H1 (cell line): ENCODE measurements around the gene TAF3. TPM values are rescaled to one million over a fixed set of nuclear protein-coding genes. Genes with fewer than 3 reads are reported as not detected.
A peak's percentile ranks its signal among the peaks of the same experiment; 100 is the strongest.

Experiments
- CTCF ChIA-PET: fragments of 300-600 bp; sonication (Branson Sonifier 250); formaldehyde crosslinking; loops from one replicate; lab custom pipeline; 2021; ENCODE audit not compliant: partially characterized antibody; lab: Charles Lee
- POLR2A ChIA-PET: fragments of 300-600 bp; sonication (Branson Sonifier 250); formaldehyde crosslinking; loops from one replicate; lab custom pipeline; 2021; ENCODE audit warnings: inconsistent platforms; ENCODE audit not compliant: partially characterized antibody; lab: Charles Lee
- DNase-seq, 2 experiments: peaks; one replicate each; pipeline versions ENCODE4 v3.0.0 to v3.0.0-alpha.2; 2010 to 2022; ENCODE audit warnings: low spot score in 2 of 2, low read depth in 1 of 2, mixed read lengths in 1 of 2
- FAIRE-seq: peaks from 2 replicates; lab custom pipeline; 2011; peaks lifted over from hg19 to GRCh38; lab: Jason Lieb, UNC
- H2AFZ ChIP-seq: 2 replicates; pipeline ENCODE4 v1.8.1; 2012; ENCODE audit warnings: low read length, inconsistent platforms
- H2AK5ac ChIP-seq: 2 replicates; pipeline ENCODE4 v1.6.1; 2013; ENCODE audit warnings: low read depth, low read length
- H2BK120ac ChIP-seq: replicated peaks from 2 replicates; pipeline ENCODE3; 2013; ENCODE audit warnings: low read depth, low read length, inconsistent platforms
- H2BK12ac ChIP-seq: 2 replicates; pipeline ENCODE4 v1.6.1; 2013; ENCODE audit warnings: low read depth, low read length
- H2BK15ac ChIP-seq: 2 replicates; pipeline ENCODE4 v1.6.1; 2013; ENCODE audit warnings: low read length
- H2BK20ac ChIP-seq: 2 replicates; pipeline ENCODE4 v1.6.1; 2013; ENCODE audit warnings: low read length
- H2BK5ac ChIP-seq: 2 replicates; pipeline ENCODE4 v1.6.1; 2013; ENCODE audit warnings: low read depth, low read length
- H3K14ac ChIP-seq: 2 replicates; pipeline ENCODE4 v1.6.1; 2013; ENCODE audit warnings: inconsistent platforms; ENCODE audit not compliant: insufficient read length
- H3K18ac ChIP-seq: 2 replicates; pipeline ENCODE4 v1.6.1; 2013; ENCODE audit warnings: low read length; ENCODE audit errors: extremely low read depth
- H3K23ac ChIP-seq: 2 replicates; pipeline ENCODE4 v1.6.1; 2013; ENCODE audit warnings: inconsistent platforms; ENCODE audit not compliant: insufficient read length
- H3K23me2 ChIP-seq: 2 replicates; pipeline ENCODE4 v1.6.1; 2013; ENCODE audit warnings: low read depth, low read length
- H3K27ac ChIP-seq: 2 replicates; pipeline ENCODE4 v1.6.1; 2011; ENCODE audit warnings: low read depth, low read length, inconsistent platforms
- H3K27me3 ChIP-seq, 4 experiments: replicated peaks in 1 of 4; 1 replicate in 1 of 4; 2 replicates in 3 of 4; pipeline versions ENCODE4 v1.6.1 to v1.8.1; 2011 to 2013; ENCODE audit warnings: low read length in 3 of 4, mild to moderate bottlenecking in 3 of 4, inconsistent platforms in 2 of 4, mixed read lengths in 2 of 4, moderate library complexity in 1 of 4; ENCODE audit not compliant: control insufficient read depth in 3 of 4, insufficient read depth in 3 of 4; ENCODE audit errors: extremely low read depth in 1 of 4
- H3K36me3 ChIP-seq, 4 experiments: 2 replicates each; pipeline versions ENCODE4 v1.6.1 to v1.8.1; 2011 to 2013; ENCODE audit warnings: mild to moderate bottlenecking in 4 of 4, low read length in 3 of 4, moderate library complexity in 2 of 4, control low read depth in 1 of 4, inconsistent platforms in 1 of 4; ENCODE audit not compliant: insufficient read depth in 4 of 4, control insufficient read depth in 2 of 4
- H3K4ac ChIP-seq: replicated peaks from 2 replicates; pipeline ENCODE3; 2013; ENCODE audit warnings: low read length, low read depth, mixed read lengths, inconsistent platforms; ENCODE audit not compliant: insufficient read length
- H3K4me1 ChIP-seq, 4 experiments: replicated peaks in 1 of 4; 1 replicate in 1 of 4; 2 replicates in 3 of 4; pipeline versions ENCODE4 v1.6.1 to v1.8.1; 2011 to 2013; ENCODE audit warnings: low read length in 3 of 4, inconsistent platforms in 2 of 4, mixed read lengths in 1 of 4; ENCODE audit not compliant: insufficient read depth in 4 of 4, control insufficient read depth in 3 of 4
- H3K4me2 ChIP-seq, 2 experiments: 2 replicates each; pipeline versions ENCODE4 v1.6.1 to v1.8.1; 2011 to 2013; ENCODE audit warnings: low read depth in 2 of 2, low read length in 2 of 2, control low read depth in 1 of 2, inconsistent platforms in 1 of 2, mild to moderate bottlenecking in 1 of 2; ENCODE audit not compliant: insufficient read depth in 1 of 2
- H3K4me3 ChIP-seq, 4 experiments: fragments of 200-600, 300-600 bp in 1 of 4; sonication (generic), shearing (Covaris generic), sonication (Bioruptor Twin) in 1 of 4; 2 replicates each; pipeline versions ENCODE4 v1.5.1 to v1.8.1; 2011 to 2016; ENCODE audit warnings: low read length in 4 of 4, low read depth in 3 of 4, control low read depth in 2 of 4, inconsistent platforms in 2 of 4, mild to moderate bottlenecking in 2 of 4, mixed read lengths in 1 of 4, moderate library complexity in 1 of 4; ENCODE audit not compliant: insufficient read depth in 2 of 4; ENCODE audit errors: extremely low read depth in 1 of 4
- H3K56ac ChIP-seq: replicated peaks from 2 replicates; pipeline ENCODE3; 2013; ENCODE audit warnings: low read depth, mild to moderate bottlenecking, mixed read lengths, low read length, inconsistent platforms; ENCODE audit not compliant: insufficient read length
- H3K79me1 ChIP-seq: 2 replicates; pipeline ENCODE4 v1.6.1; 2013; ENCODE audit warnings: low read depth, low read length, control low read depth
- H3K79me2 ChIP-seq, 2 experiments: 2 replicates each; pipeline versions ENCODE4 v1.6.1 to v1.8.1; 2012 to 2013; ENCODE audit warnings: low read length in 2 of 2, mild to moderate bottlenecking in 2 of 2, inconsistent platforms in 1 of 2; ENCODE audit not compliant: insufficient read depth in 2 of 2, control insufficient read depth in 1 of 2
- H3K9ac ChIP-seq, 4 experiments: replicated peaks in 1 of 4; 1 replicate in 1 of 4; 2 replicates in 3 of 4; pipeline versions ENCODE4 v1.6.1 to v1.8.1; 2011 to 2013; ENCODE audit warnings: low read depth in 3 of 4, low read length in 3 of 4, control low read depth in 2 of 4, mild to moderate bottlenecking in 2 of 4, moderate library complexity in 2 of 4, inconsistent platforms in 1 of 4; ENCODE audit errors: extremely low read depth in 1 of 4
- H3K9me3 ChIP-seq, 2 experiments: 2 replicates each; pipeline versions ENCODE4 v1.6.1 to v1.8.1; 2012 to 2013; ENCODE audit warnings: mild to moderate bottlenecking in 2 of 2, moderate library complexity in 2 of 2, control low read depth in 1 of 2, inconsistent platforms in 1 of 2, low read depth in 1 of 2, low read length in 1 of 2, mixed read lengths in 1 of 2; ENCODE audit not compliant: insufficient read depth in 2 of 2
- H4K20me1 ChIP-seq, 2 experiments: replicated peaks in 1 of 2; 2 replicates each; pipeline versions ENCODE3 to v1.8.1; 2011 to 2013; ENCODE audit warnings: inconsistent platforms in 2 of 2, low read length in 2 of 2, mild to moderate bottlenecking in 1 of 2; ENCODE audit not compliant: insufficient read depth in 2 of 2, control insufficient read depth in 1 of 2
- H4K5ac ChIP-seq: 2 replicates; pipeline ENCODE4 v1.6.1; 2013; ENCODE audit warnings: low read length, low read depth, mixed read lengths, inconsistent platforms; ENCODE audit not compliant: insufficient read length
- H4K8ac ChIP-seq: 2 replicates; pipeline ENCODE4 v1.8.0; 2013; ENCODE audit warnings: mild to moderate bottlenecking, moderate library complexity, low read length, inconsistent platforms; ENCODE audit not compliant: insufficient read depth; ENCODE audit errors: extremely low read depth
- H4K91ac ChIP-seq: replicated peaks from 2 replicates; pipeline ENCODE3; 2013; ENCODE audit warnings: low read length, mixed read lengths, inconsistent platforms; ENCODE audit not compliant: insufficient read length
- RNF2 ChIP-seq: fragments of 200-900, 300-1000 bp; sonication (generic); IDR thresholded peaks from 2 replicates; pipeline ENCODE4 v1.7.1; 2016; ENCODE audit warnings: borderline replicate concordance, low read depth, mild to moderate bottlenecking, antibody characterized with exemption, low read length; ENCODE audit not compliant: poor library complexity, severe bottlenecking; ENCODE audit errors: missing control alignments
- TCF12 ChIP-seq: IDR thresholded peaks from 2 replicates; pipeline ENCODE4 v1.6.1; 2011; ENCODE audit warnings: low read depth, mild to moderate bottlenecking, low read length
- WGBS, 2 experiments: shearing (Covaris generic) in 1 of 2; methylation state at CpG; one replicate each; pipeline versions ENCODE4 v1.1.6 to v1.1.7; 2013 to 2015; ENCODE audit warnings: low lambda C conversion rate in 2 of 2, mixed read lengths in 2 of 2, inconsistent platforms in 1 of 2, low coverage in 1 of 2, missing lambda C conversion rate in 1 of 2; ENCODE audit not compliant: insufficient replicate concordance in 2 of 2, insufficient coverage in 1 of 2, insufficient read length in 1 of 2; ENCODE audit errors: extremely low coverage in 1 of 2, missing lambda C conversion rate in 1 of 2; 5-methylcytosine and 5-hydroxymethylcytosine counted together
- polyA plus RNA-seq, 7 experiments: library from polyadenylated mRNA; depleted of rRNA in 3 of 7; stranded (reverse) in 5 of 7; unstranded in 2 of 7; fragments of >200 nt in 5 of 7; fragments of 200-250 nt in 2 of 7; gene quantifications; 1 replicate in 5 of 7; 2 replicates in 1 of 7; 4 replicates in 1 of 7; pipeline versions ENCODE4 v1.2.1 to v1.2.3, GENCODE V29; 2011 to 2013; ENCODE audit warnings: missing spikeins in 2 of 7, mixed read lengths in 2 of 7
- total RNA-seq: library from RNA; stranded (reverse); fragmentation: NEBNext Ultra II Directional; extraction: Animal tissue kit (Norgen Biotek cat#: 25700); gene quantifications from 2 replicates; pipeline ENCODE4 v1.2.1, GENCODE V29; 2021

Gene TAF3
- total and polyA plus RNA-seq, 2 of the 8 experiments (the other 6 are each of a cell fraction or from before 2014, with no cell fraction given): 1.5 to 11.2 TPM

DNA sequence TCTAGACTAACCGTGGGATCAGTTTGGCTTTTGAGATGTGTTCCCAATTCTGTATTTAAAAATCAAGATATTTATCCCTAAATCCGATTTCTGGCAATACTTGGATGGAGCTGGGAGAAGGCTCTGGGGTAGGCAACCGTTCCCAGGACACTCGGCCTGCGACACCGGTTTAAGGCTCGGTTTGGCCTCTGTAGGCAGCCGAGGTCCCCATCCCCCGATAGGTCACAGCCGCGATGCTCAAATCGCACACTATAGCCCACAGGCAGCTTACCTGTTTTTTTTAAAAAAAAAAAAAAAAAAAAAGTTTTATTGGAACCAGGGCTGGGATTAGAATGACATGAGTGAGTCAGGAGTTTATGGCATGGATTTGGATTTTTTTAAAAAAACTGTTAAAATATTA is 729 bp upstream of the TAF3 start:
- H2AFZ ChIP-seq: peak overlapping the region; percentile 98; the same call in 1 of the 2 replicates
- peak overlapping the region in 1 of 4 experiments; percentile 91; a peak in 2 of 7 replicates for H3K9ac ChIP-seq

More for the DNA sequence above, 729 bp upstream of the TAF3 start:
- Histone ChIP-seq H3K9me3 (no peaks in the 10 kb centered on the region; a peak in 1 of 4 replicates), H3K18ac (no peak overlapping the region), H3K4me1 (peaks cover 0 to 7% (median 2%) of the 10 kb centered on the region in 4 experiments; a peak in 3 of 7 replicates), H3K27me3 (no peaks in the 10 kb centered on the region), H3K56ac (no peak overlapping the region), H4K8ac (no peak overlapping the region), H2BK20ac (no peak overlapping the region), H3K27ac (no peak overlapping the region), H3K23me2 (peaks cover 16% of the 10 kb centered on the region), H3K79me2 (peaks cover 3 to 23% of the 10 kb centered on the region in 2 experiments), H4K91ac (no peak overlapping the region), H3K36me3 (no peaks in the 10 kb centered on the region), H3K79me1 (peaks cover 8% of the 10 kb centered on the region), H2AK5ac (no peak overlapping the region), H3K14ac (no peak overlapping the region), H4K20me1 (peaks cover 0 to 10% of the 10 kb centered on the region in 2 experiments), H3K23ac (no peak overlapping the region), H3K4ac (no peak overlapping the region), H2BK120ac (no peak overlapping the region), H2BK5ac (no peak overlapping the region), H2BK15ac (no peak overlapping the region), H3K4me3 (peak overlapping the region; percentile 74 to 100 (median 100)), H3K4me2 (peak overlapping the region; percentile 85 to 99), H2BK12ac (no peak overlapping the region), H4K5ac (no peak overlapping the region)
- WGBS, 2 experiments: 14% methylated on average over 12 of the region's 12 CpGs; no CpG with 5 or more reads in 1 of the 2 experiments
- DNase-seq: no peak
- ChIA-PET POLR2A (interaction anchor here (0.6 to 3.5 kb wide), 12 partner anchors 8 to 263 kb away, joined by 3 to 28 read pairs (median 4); partner anchors contain the start of genes ATP5F1C and KIN), CTCF (interaction anchor here (0.9 to 1.1 kb wide), 3 partner anchors 8 to 292 kb away, joined by 3 read pairs; no protein-coding TSS in a partner anchor)
- FAIRE-seq: no peak
- TF ChIP-seq TCF12: no peak
- no peak for TF ChIP-seq RNF2
